Renal cortex interstitium (tissue), 15 donors: ENCODE measurements around the gene SPSB1. TPM values are rescaled to one million over a fixed set of nuclear protein-coding genes. Genes with fewer than 3 reads are reported as not detected.

ENCODE experiments used
- DNase-seq, 11 donors: peaks; one replicate each; pipeline ENCODE4 v3.0.0-alpha.2; 2013; ENCODE audit warnings: low read depth in 9 of 11, low spot score in 4 of 11; ENCODE audit errors: extremely low read depth in 1 of 11
- long read RNA-seq, 16 experiments: transcript quantifications; one replicate each; lab custom pipeline, GENCODE V29; 2026
- polyA plus RNA-seq, 3 donors: library from polyadenylated mRNA; unstranded; fragments of 120-200 nt; gene quantifications; one replicate each; pipeline ENCODE4 v1.2.1, GENCODE V29; 2013; ENCODE audit not compliant: insufficient read length in 3 of 3

The SPSB1 gene
- 10 to 100 TPM in 2 of 3 donors, 1 to 10 TPM in 1; 10.0 to 12.7 (median 10.3) TPM for polyA plus RNA-seq
- long read RNA-seq, donor 1, partial matches to known transcripts: 0 of 3 reads
- long read RNA-seq, donor 1, other reads (novel, unspliced or antisense): 0 of 3 reads
- long read RNA-seq, donor 2, transcript SPSB1-201 (3 exons, 3,120 nt): major isoform, 5 of 8 reads
- long read RNA-seq, donor 2, partial matches to known transcripts: 0 of 8 reads
- long read RNA-seq, donor 2, other reads (novel, unspliced or antisense): 0 of 8 reads
- long read RNA-seq, donor 3, transcript SPSB1-201 (3 exons, 3,120 nt): major isoform, 8 of 9 reads
- long read RNA-seq, donor 3, partial matches to known transcripts: 0 of 9 reads
- long read RNA-seq, donor 3, other reads (novel, unspliced or antisense): 0 of 9 reads
- long read RNA-seq, donor 4, transcript SPSB1-201 (3 exons, 3,120 nt): major isoform, 5 of 5 reads
- long read RNA-seq, donor 4, partial matches to known transcripts: 0 of 5 reads
- long read RNA-seq, donor 4, other reads (novel, unspliced or antisense): 0 of 5 reads
- long read RNA-seq, donor 5: 0 reads
- long read RNA-seq, donor 6, partial matches to known transcripts: 0 of 2 reads
- long read RNA-seq, donor 6, other reads (novel, unspliced or antisense): 0 of 2 reads
- long read RNA-seq, donor 7, partial matches to known transcripts: 0 of 5 reads
- long read RNA-seq, donor 7, other reads (novel, unspliced or antisense): 0 of 5 reads
- long read RNA-seq, donor 8, transcript SPSB1-201 (3 exons, 3,120 nt): major isoform, 10 of 12 reads
- long read RNA-seq, donor 8, partial matches to known transcripts: 0 of 12 reads
- long read RNA-seq, donor 8, other reads (novel, unspliced or antisense): 0 of 12 reads
- long read RNA-seq, donor 9, transcript SPSB1-201 (3 exons, 3,120 nt): major isoform, 7 of 9 reads
- long read RNA-seq, donor 9, partial matches to known transcripts: 0 of 9 reads
- long read RNA-seq, donor 9, other reads (novel, unspliced or antisense): 0 of 9 reads
- long read RNA-seq, donor 10, partial matches to known transcripts: 0 of 3 reads
- long read RNA-seq, donor 10, other reads (novel, unspliced or antisense): 0 of 3 reads
- long read RNA-seq, donor 11, partial matches to known transcripts: 0 of 4 reads
- long read RNA-seq, donor 11, other reads (novel, unspliced or antisense): 0 of 4 reads
- long read RNA-seq, donor 12, partial matches to known transcripts: 0 of 2 reads
- long read RNA-seq, donor 12, other reads (novel, unspliced or antisense): 0 of 2 reads
- long read RNA-seq, donor 13, transcript SPSB1-201 (3 exons, 3,120 nt): major isoform, 6 of 8 reads
- long read RNA-seq, donor 13, partial matches to known transcripts: 0 of 8 reads
- long read RNA-seq, donor 13, other reads (novel, unspliced or antisense): 0 of 8 reads
- long read RNA-seq, donor 14, partial matches to known transcripts: 10 of 13 reads
- long read RNA-seq, donor 14, other reads (novel, unspliced or antisense): 0 of 13 reads
- long read RNA-seq, donor 15, partial matches to known transcripts: 0 of 5 reads
- long read RNA-seq, donor 15, other reads (novel, unspliced or antisense): 0 of 5 reads
- long read RNA-seq, donor 16, transcript SPSB1-201 (3 exons, 3,120 nt): major isoform, 6 of 6 reads
- long read RNA-seq, donor 16, partial matches to known transcripts: 0 of 6 reads
- long read RNA-seq, donor 16, other reads (novel, unspliced or antisense): 0 of 6 reads

- peak in 5 of 11 donors; percentile 74 to 81 (median 79) for DNase-seq
Observed at GRCh38 chr1:9292361-9293240, at the start of gene SPSB1. Gene SPSB1, plus strand, starts transcription at chr1:9292894. Its CDS starts 62,998 bp downstream, at chr1:9355892.

GRCh38 chr1:9243066-9243739 is 49.5 kb upstream of the SPSB1 start:
- DNase-seq: no peak

- DNase-seq: no peak
Observed at GRCh38 chr1:9244501-9245229, 48.0 kb upstream of the SPSB1 start.

GRCh38 chr1:9245230-9245619 is 47.5 kb upstream of the SPSB1 start:
- DNase-seq: no peak

GRCh38 chr1:9245661-9246060 is 47.0 kb upstream of the SPSB1 start:
- no peak for DNase-seq

- DNase-seq: no peak
Observed at GRCh38 chr1:9246215-9246614, 46.5 kb upstream of the SPSB1 start.

- no peak for DNase-seq
Observed at GRCh38 chr1:9246841-9247785, 45.6 kb upstream of the SPSB1 start.

GRCh38 chr1:9247894-9248293 is 44.8 kb upstream of the SPSB1 start:
- DNase-seq: no peak

- no peak for DNase-seq
Observed at GRCh38 chr1:9248341-9249262, 44.1 kb upstream of the SPSB1 start.

- DNase-seq: no peak
Observed at GRCh38 chr1:9249263-9249533, 43.5 kb upstream of the SPSB1 start.

GRCh38 chr1:9249534-9250410 is 42.9 kb upstream of the SPSB1 start:
- no peak for DNase-seq

GRCh38 chr1:9250411-9251381 is 42.0 kb upstream of the SPSB1 start:
- DNase-seq: no peak
